Measurements from ENCODE around the gene MSL1. TPM values are rescaled to one million over a fixed set of nuclear protein-coding genes. Genes with fewer than 3 reads are reported as not detected.
A peak's percentile ranks its signal among the peaks of the same experiment; 100 is the strongest.

The MSL1 gene
- total and polyA plus RNA-seq, 9 of the 15 experiments (the other 6 are each of a cell fraction or from before 2014, with no cell fraction given): 13.8 to 120 (median 61.9) TPM

DNA sequence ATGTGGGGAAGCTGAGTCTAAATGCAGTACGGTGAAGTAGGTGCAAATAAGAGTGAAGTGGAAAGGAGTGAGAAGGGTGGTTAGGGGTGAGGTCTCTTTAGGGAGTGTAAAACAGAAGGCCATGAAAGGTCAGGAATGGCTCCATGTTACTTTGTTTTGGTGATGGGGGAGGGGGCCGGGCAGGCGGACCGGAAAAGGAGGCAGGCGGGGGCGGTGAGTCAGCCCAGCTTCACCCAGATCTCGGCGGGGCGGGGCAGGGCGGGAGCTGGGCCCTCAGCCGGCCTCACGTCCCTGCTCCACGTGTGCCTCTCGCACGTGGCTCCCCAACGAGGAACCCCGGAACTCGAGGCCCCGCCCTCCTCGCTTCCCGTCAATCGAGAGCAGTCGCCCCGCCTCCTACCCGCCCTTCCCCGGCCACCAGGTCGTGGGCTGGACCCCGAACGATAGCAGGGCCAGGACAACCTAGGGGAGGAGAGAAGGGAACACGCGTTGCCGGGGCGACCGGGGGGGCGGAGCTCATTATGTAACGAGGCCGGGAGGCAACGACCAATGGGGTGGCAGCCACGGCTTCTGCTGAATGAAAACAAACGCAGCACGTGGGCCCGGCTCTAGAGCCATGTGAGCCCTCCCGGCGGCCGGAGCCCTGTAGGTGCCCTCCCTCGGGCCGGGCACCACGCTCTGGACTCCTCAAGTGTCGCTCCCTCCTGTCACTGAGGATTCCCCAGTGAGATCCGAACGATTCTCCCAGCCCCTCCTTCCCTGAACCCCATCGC, 22.7 kb upstream of the MSL1 start (continued):
- no peak for TF ChIP-seq ELF2 (CRISPR knock-in tag; IDR thresholded peaks at IDR 0.05)
- no peak for TF ChIP-seq SAFB2 (IDR thresholded peaks at IDR 0.05; ENCODE audit: borderline replicate concordance, low read depth, low read length, severe bottlenecking)
- TF ChIP-seq, protein P1, sequence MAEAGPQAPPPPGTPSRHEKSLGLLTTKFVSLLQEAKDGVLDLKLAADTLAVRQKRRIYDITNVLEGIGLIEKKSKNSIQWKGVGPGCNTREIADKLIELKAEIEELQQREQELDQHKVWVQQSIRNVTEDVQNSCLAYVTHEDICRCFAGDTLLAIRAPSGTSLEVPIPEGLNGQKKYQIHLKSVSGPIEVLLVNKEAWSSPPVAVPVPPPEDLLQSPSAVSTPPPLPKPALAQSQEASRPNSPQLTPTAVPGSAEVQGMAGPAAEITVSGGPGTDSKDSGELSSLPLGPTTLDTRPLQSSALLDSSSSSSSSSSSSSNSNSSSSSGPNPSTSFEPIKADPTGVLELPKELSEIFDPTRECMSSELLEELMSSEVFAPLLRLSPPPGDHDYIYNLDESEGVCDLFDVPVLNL (CRISPR knock-in tag; IDR thresholded peaks at IDR 0.05; ENCODE audit: low read depth): no peak
- TF ChIP-seq SMARCE1 (IDR thresholded peaks at IDR 0.05): peak; percentile 83
- TF ChIP-seq SRF (CRISPR knock-in tag; IDR thresholded peaks at IDR 0.05): peak in 1 of 2 experiments; percentile 69; a peak in 1 of 4 replicates
- no peak for TF ChIP-seq MEF2A (IDR thresholded peaks at IDR 0.05; ENCODE audit: control insufficient read depth, low read depth, low read length)
- no peak for TF ChIP-seq FOXJ3 (CRISPR knock-in tag; IDR thresholded peaks at IDR 0.05)
- no peak for TF ChIP-seq JUNB (CRISPR knock-in tag; conservative IDR thresholded peaks at IDR 0.05)
- TF ChIP-seq POU5F1 (IDR thresholded peaks at IDR 0.05; ENCODE audit: borderline replicate concordance, low read depth, low read length, partially characterized antibody): no peak
- no peak for TF ChIP-seq ZNF347 (CRISPR knock-in tag; IDR thresholded peaks at IDR 0.05; ENCODE audit: low read depth)
- TF ChIP-seq, protein P2, sequence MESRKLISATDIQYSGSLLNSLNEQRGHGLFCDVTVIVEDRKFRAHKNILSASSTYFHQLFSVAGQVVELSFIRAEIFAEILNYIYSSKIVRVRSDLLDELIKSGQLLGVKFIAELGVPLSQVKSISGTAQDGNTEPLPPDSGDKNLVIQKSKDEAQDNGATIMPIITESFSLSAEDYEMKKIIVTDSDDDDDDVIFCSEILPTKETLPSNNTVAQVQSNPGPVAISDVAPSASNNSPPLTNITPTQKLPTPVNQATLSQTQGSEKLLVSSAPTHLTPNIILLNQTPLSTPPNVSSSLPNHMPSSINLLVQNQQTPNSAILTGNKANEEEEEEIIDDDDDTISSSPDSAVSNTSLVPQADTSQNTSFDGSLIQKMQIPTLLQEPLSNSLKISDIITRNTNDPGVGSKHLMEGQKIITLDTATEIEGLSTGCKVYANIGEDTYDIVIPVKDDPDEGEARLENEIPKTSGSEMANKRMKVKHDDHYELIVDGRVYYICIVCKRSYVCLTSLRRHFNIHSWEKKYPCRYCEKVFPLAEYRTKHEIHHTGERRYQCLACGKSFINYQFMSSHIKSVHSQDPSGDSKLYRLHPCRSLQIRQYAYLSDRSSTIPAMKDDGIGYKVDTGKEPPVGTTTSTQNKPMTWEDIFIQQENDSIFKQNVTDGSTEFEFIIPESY (CRISPR knock-in tag; IDR thresholded peaks at IDR 0.05): no peak
- TF ChIP-seq TRIM28 (IDR thresholded peaks at IDR 0.05): peak; percentile 7; the same call in 1 of the 2 replicates
- TF ChIP-seq, protein P3, sequence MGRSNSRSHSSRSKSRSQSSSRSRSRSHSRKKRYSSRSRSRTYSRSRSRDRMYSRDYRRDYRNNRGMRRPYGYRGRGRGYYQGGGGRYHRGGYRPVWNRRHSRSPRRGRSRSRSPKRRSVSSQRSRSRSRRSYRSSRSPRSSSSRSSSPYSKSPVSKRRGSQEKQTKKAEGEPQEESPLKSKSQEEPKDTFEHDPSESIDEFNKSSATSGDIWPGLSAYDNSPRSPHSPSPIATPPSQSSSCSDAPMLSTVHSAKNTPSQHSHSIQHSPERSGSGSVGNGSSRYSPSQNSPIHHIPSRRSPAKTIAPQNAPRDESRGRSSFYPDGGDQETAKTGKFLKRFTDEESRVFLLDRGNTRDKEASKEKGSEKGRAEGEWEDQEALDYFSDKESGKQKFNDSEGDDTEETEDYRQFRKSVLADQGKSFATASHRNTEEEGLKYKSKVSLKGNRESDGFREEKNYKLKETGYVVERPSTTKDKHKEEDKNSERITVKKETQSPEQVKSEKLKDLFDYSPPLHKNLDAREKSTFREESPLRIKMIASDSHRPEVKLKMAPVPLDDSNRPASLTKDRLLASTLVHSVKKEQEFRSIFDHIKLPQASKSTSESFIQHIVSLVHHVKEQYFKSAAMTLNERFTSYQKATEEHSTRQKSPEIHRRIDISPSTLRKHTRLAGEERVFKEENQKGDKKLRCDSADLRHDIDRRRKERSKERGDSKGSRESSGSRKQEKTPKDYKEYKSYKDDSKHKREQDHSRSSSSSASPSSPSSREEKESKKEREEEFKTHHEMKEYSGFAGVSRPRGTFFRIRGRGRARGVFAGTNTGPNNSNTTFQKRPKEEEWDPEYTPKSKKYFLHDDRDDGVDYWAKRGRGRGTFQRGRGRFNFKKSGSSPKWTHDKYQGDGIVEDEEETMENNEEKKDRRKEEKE (IDR thresholded peaks at IDR 0.05; ENCODE audit: borderline replicate concordance in 1 of 2, control insufficient read depth in 1 of 2, low read depth in 2 of 2, low read length in 1 of 2): no peak
- TF ChIP-seq CREBBP (IDR thresholded peaks at IDR 0.05; ENCODE audit: low read depth, low read length): no peak
- TF ChIP-seq SMAD4 (CRISPR knock-in tag; conservative IDR thresholded peaks at IDR 0.05): peak; percentile 21; the same call in 1 of the 2 replicates
- TF ChIP-seq ZNF830 (CRISPR knock-in tag; IDR thresholded peaks at IDR 0.05): no peak
- peak; percentile 72 for TF ChIP-seq PCBP1 (IDR thresholded peaks at IDR 0.05; ENCODE audit: low read depth, low read length, poor library complexity, severe bottlenecking)
- TF ChIP-seq ZNF140 (CRISPR knock-in tag; IDR thresholded peaks at IDR 0.05): no peak
- no peak for TF ChIP-seq ZNF583 (CRISPR knock-in tag; IDR thresholded peaks at IDR 0.05)
